Anterior cingulate cortex (tissue), 58 donors: ENCODE measurements around the gene IL12RB2.

Experiments used
- DNase-seq, 58 donors: peaks; one replicate each; lab custom pipeline; 2025; lab: John Stamatoyannopoulos, UW

The IL12RB2 gene

GRCh38 chr1:67312615-67313014 lies 4.9 kb downstream of the IL12RB2 start:
- DNase-seq: no peak

- no peak for DNase-seq
These were observed 6.4 kb downstream of the IL12RB2 start for GRCh38 chr1:67313934-67314671.

DNA sequence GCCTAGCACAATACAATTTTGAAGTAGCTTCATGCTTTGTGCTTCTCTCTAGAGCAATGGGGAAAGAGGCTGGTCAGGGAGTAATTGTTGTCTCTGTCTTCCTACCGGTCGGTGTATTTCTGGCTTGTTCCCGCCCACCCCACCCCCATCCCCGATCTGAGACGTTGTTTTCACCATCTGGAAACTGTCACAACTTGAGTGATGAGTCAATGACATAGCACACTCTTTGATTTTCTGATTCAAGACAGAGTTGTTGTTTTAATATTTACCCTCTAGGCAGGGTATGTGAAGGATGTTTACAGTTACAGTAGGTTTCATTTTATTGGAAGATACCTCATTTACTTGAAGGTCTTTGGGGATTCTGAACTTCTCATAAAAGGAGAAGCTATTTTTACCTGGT lies 7.0 kb downstream of the IL12RB2 start:
- no peak for DNase-seq

- DNase-seq: no peak
These were observed 8.7 kb downstream of the IL12RB2 start for GRCh38 chr1:67316180-67316902.

- no peak for DNase-seq
These were observed 9.2 kb downstream of the IL12RB2 start for GRCh38 chr1:67316918-67317317.

DNA sequence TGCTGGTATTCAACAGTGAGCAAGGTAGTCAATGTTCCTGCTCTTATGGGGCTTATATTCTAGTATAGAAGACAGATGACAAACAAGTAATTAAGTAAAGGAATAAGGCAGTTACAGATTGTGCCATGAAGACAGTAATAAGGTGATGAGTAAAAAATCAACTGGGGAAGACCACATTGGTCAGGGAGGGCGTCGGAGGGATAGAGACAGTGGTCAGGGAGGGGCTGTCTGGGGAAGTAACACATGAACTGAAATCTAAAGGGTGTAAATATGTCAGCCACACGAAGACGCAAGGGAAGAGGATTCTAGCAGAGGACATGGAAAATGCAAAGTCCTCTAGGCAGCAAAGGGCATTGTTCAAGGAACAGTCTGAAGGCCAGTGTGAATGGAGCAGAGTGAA lies 10.1 kb downstream of the IL12RB2 start:
- DNase-seq: no peak

DNA sequence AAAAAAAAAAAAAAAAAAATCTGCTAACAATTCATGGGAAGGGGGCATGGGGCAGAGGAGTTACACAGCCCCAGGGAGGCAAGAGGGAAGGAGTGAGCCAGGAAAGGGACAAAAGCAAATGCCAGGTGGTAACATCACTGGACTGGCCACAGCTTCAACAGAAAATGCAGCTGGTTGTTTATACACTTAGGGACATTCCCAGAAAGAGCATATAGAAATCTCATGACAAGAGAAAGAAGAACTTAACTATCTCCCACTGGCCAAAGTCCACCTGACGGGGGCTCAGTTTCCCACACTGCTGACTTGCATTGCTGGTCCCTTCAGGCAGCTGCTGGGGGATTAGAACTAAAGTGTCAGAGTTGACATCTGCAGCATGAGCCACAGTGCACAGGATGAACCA lies 14.8 kb downstream of the IL12RB2 start:
- DNase-seq: no peak

- DNase-seq: no peak
These were observed 15.4 kb downstream of the IL12RB2 start for GRCh38 chr1:67323087-67323486.

- DNase-seq: no peak
These were observed 16.4 kb downstream of the IL12RB2 start for GRCh38 chr1:67324068-67324467.

GRCh38 chr1:67327864-67328466 lies 20.3 kb downstream of the IL12RB2 start:
- DNase-seq: no peak

DNA sequence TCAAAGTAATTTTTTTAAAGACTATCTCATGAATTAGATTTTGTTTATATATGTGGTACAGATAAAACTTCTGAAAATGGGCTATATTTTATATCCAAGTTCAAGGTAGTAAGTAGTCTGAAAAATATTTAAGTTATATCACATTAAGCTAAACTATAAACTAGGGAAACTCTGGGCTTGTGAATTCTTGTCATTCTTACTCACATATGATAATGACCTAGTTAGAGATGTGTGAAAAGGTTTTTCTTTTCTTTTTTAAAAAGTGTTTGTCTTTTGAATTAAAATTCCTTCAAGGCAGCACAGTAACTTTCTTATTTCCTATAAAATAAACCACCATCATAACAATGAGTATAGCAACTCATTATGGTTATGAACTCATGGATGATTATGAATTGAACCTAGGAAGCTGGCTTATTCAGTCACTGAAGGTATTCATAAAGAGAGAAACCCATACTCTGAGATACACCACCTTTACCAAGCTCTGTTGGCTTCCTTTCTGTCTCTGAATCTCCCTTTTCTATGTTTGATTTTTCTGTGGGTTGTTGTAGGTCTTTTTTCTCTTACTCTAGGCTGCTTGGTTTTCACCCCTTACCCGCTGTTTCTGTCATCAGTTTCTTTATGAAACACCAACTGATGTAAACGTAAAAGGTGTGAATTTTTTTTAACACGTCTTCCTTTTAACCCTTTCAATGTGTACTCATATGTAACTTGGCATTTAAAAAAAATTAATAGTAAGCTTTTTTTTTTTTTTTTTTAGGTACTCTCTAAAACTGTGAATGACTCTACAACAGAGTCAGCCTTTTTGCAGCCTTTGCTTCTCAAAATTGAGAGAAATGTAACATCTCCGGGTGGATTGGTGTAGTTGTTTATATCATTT lies 25.2 kb downstream of the IL12RB2 start:
- no peak for DNase-seq

DNA sequence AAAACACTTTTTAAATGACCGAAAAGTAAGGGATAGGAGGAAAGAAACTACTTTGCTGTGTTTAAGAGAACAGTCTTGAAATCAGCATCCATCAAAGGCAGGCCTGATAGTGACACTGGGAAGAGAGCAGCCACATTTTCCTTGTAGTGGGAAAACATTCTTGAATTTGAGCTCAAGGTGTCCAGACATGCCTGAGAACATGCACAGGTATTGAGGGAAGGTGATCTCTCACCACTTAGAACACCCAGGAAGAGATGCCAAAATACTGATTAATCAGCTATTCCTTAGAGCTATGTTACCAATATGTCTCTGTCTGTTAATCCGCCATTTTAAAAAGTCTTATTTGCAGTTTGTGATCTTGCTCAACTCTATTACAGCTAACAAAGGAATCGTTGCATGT lies 25.9 kb downstream of the IL12RB2 start:
- no peak for DNase-seq

DNA sequence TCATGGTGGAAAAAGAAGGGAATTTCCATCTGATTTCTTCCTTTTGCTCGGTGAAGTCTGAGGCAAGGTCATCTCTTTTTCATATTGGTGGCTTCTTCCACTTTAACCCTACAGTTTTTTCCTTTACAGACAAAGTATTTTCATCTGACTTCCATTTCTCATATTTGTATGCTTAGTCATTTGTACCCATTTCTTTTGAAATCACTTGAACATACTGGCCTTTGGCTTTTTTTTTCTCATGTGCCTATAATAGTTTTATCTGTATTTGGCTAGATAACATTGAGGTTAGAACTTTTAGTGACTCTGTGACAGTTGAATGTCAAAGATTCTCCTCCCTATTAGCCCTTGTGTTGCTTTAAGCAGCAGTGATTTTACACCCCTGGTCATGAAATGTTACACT lies 27.7 kb downstream of the IL12RB2 start:
- DNase-seq: no peak

DNA sequence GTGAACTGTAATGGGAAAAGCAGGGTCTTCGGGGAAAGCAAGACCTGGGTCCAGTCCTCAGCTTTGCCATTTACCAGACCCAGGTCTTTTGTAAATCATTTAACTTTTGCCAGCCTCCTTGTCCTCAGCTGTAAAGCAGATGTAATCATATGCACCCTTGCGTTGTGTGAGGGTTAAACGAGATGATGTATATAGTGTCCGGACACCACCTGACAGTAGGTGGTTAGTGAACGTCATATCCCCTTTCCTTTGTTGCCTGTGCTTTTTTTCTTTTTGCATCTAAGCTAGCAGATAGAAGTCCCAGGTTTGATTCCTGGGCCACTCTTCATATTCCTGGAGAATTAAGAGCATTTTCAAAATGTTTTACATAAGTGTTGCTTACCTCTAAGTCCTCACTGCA lies 28.5 kb downstream of the IL12RB2 start:
- DNase-seq: no peak

DNA sequence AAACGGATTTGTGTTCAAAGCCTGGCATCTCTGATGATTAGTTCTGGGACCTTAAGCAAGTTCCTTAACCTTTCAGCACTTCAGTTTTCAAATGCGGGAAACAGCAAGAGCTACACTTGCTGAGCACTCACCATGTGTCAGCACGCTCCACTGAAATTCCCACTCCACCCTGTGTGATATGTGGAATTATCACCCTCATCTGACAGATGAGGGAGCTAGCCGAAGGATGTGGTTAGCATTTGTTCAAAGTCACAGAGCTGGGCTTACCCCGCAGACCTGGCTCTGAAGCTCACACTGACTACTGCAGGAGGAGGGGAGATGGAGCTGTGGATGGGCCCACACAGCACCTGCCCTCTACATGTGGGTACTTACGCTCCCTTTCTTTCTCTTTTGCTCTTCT lies 29.1 kb downstream of the IL12RB2 start:
- no peak for DNase-seq

GRCh38 chr1:67338642-67339041 lies 31.0 kb downstream of the IL12RB2 start:
- DNase-seq: no peak

- peak in 1 of 58 donors; percentile 9 for DNase-seq
These were observed 32.1 kb downstream of the IL12RB2 start for GRCh38 chr1:67339623-67340343.

DNA sequence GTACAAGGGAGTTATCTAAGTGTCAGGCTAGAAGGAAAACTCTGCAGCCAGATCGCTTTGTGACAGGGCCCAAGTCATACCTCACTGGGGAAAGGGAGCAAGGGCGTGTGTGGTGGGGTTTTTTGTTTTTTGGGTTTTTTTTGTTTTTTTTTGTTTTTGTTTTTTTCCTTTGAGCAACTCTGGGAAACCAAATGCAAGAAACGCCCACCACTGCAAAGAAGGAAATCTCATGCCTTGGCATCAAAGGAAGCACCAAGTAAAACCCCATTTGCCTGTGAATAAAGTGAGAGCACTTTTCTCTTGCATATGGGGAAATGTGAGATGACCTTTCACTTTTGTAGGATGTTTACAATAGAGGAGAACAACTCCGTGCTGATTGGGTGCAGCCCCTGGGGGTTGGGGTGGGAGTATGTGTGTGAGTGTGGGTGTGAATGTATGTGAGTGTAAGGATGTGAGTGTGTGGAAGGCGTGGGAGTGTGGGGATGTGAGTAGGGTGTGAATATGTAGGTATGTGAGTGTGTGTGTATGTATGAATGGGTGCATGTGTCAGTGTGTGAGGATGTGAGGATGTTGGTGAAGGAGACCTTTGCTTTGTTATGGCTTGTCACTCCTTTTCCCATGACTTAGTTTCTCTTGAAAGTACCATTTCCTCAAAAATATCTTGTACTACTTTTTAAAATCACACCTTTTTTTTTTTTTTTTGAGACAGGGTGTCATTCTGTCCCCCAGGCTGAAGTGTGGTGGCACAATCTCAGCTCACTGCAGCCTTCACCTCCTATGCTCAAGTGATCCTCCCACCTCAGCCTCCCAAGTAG lies 34.6 kb downstream of the IL12RB2 start:
- DNase-seq: no peak

GRCh38 chr1:67345556-67345955 lies 37.9 kb downstream of the IL12RB2 start:
- DNase-seq: no peak
